HK-2 (cell line): ENCODE data around the gene CDH6.

ENCODE experiments used
- DNase-seq: peaks from one replicate; pipeline ENCODE4 v3.0.0-alpha.2; 2018; ENCODE audit not compliant: unreplicated experiment

CDH6 gene

GRCh38 chr5:31193591-31194467, at the start of gene CDH6:
Gene CDH6 (plus strand): TSS chr5:31193686. CDS start chr5:31267474, 73,788 bp downstream.
- peak; percentile 73 for DNase-seq

- DNase-seq, result no peak
Observed at GRCh38 chr5:31144364-31144763, 49.1 kb upstream of the CDH6 start.

- no peak for DNase-seq
Observed at GRCh38 chr5:31148959-31149475, 44.5 kb upstream of the CDH6 start.

- DNase-seq, result no peak
Observed at GRCh38 chr5:31153521-31153920, 40.0 kb upstream of the CDH6 start.

- DNase-seq, result no peak
Observed at GRCh38 chr5:31156631-31157160, 36.8 kb upstream of the CDH6 start.

GRCh38 chr5:31157720-31158119, 35.8 kb upstream of the CDH6 start:
- DNase-seq, result peak; percentile 2

- DNase-seq, result no peak
Observed at GRCh38 chr5:31158686-31159085, 34.8 kb upstream of the CDH6 start.

- DNase-seq, result no peak
Observed at GRCh38 chr5:31161781-31162181, 31.7 kb upstream of the CDH6 start.

GRCh38 chr5:31165729-31166128, 27.8 kb upstream of the CDH6 start:
- no peak for DNase-seq

GRCh38 chr5:31169379-31169778, 24.1 kb upstream of the CDH6 start:
- DNase-seq, result no peak

- peak; percentile 13 for DNase-seq
Observed at GRCh38 chr5:31172881-31173280, 20.6 kb upstream of the CDH6 start.

GRCh38 chr5:31173614-31174013, 19.9 kb upstream of the CDH6 start:
- no peak for DNase-seq

GRCh38 chr5:31181376-31181987, 12.0 kb upstream of the CDH6 start:
- no peak for DNase-seq

GRCh38 chr5:31182136-31182535, 11.3 kb upstream of the CDH6 start:
- no peak for DNase-seq

GRCh38 chr5:31185951-31186350, 7.5 kb upstream of the CDH6 start:
- DNase-seq, result no peak

- DNase-seq, result no peak
Observed at GRCh38 chr5:31186672-31187267, 6.7 kb upstream of the CDH6 start.

GRCh38 chr5:31187591-31187990, 5.9 kb upstream of the CDH6 start:
- DNase-seq, result no peak

- DNase-seq, result no peak
Observed at GRCh38 chr5:31192442-31192841, 1.0 kb upstream of the CDH6 start.

GRCh38 chr5:31193116-31193515, 370 bp upstream of the CDH6 start:
- no peak for DNase-seq

GRCh38 chr5:31194468-31194813, 955 bp downstream of the CDH6 start:
- DNase-seq, result no peak

- peak; percentile 37 for DNase-seq
Observed at GRCh38 chr5:31194892-31195555, 1.5 kb downstream of the CDH6 start.

- no peak for DNase-seq
Observed at GRCh38 chr5:31196309-31196708, 2.8 kb downstream of the CDH6 start.
